CD4-positive, alpha-beta T cell treated with Interleukin-12 subunit alpha and Interleukin-12 subunit beta, for 1 hour (primary cell): Measurements from ENCODE around the gene KRT84.

Experiments used
- DNase-seq: peaks from one replicate; pipeline ENCODE4 v3.0.0-alpha.2; 2020

The KRT84 gene

GRCh38 chr12:52382854-52383253, 2.6 kb downstream of the KRT84 start:
- no peak for DNase-seq

DNA sequence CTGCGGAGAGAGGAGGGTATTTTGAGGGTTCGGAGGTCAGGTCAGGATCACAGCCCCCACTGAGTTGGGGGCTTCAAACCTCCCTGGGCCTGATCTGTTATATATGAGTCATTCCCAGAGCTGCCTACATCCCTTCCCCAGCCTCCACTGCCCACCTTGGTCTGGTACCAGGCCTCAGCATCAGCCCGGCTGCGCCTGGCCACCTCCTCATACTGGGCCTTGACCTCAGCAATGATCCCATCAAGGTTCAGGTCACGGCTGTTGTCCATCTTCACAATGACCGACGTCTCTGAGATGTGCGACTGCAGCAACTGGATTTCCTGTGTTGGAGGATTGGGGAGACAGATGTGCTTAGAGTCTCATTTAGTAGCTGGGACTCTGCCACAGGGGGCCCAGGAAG, 4.2 kb downstream of the KRT84 start:
- DNase-seq: no peak

DNA sequence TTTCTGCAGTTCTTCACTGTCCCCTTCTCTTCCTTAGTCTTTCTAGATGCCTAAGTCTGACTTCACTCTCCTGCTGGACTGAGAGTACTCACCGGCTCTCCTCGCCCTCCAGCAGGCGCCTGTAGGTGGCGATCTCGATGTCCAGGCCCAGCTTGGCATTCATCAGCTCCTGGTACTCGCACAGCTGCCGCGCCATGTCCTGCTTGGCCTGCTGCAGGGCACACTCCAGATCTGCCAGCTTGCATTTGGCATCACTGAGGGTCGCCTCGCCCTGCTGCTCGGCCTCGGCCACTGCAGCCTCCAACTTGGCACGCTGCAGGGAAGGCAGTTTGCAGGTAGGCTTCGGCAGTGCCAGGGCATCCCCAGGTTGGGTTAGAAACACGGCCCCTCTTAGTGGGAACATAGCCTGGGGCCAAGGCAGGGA, 5.2 kb downstream of the KRT84 start:
- DNase-seq: no peak

DNA sequence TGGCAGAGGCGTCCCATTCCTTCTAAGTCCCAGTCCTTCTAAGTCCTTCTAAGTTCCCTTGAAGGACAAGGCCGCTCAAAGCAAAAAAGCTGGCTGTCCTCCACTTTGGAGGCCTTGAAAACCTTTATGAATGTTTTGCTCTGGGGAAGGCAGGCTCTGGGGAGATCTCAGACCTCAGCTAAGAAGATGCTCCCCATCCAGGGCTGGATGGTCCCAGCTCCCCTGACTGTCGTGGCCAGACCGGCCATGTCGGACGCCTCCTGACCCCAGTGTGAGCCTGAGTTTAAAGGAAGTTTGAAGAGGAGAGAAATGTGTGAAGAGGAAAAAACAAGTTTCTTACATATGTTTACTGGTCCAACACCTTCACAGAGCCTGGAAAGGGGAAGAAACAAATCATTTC, 5.9 kb downstream of the KRT84 start:
- DNase-seq: no peak

GRCh38 chr12:52378091-52378490, 7.4 kb downstream of the KRT84 start:
- DNase-seq: no peak

DNA sequence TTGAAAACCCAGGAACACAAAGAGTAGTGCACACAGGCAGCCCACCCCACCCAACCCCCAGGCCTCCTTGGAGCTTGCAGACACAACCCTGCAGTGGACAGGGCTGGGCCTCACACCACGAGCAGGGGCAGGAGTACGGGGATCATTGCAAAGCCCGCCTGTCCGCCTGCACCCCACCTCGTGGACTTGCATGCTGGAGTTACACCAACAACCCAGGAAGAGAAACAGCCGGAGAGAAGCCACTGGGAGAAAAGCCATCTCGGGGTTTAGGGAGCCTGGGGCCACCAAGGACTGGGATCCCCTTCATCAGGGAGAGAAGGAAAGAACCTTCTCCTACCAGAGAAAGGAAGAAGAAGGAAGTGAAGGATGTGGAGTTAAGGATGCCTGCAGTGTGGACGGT, 8.2 kb downstream of the KRT84 start:
- no peak for DNase-seq

DNA sequence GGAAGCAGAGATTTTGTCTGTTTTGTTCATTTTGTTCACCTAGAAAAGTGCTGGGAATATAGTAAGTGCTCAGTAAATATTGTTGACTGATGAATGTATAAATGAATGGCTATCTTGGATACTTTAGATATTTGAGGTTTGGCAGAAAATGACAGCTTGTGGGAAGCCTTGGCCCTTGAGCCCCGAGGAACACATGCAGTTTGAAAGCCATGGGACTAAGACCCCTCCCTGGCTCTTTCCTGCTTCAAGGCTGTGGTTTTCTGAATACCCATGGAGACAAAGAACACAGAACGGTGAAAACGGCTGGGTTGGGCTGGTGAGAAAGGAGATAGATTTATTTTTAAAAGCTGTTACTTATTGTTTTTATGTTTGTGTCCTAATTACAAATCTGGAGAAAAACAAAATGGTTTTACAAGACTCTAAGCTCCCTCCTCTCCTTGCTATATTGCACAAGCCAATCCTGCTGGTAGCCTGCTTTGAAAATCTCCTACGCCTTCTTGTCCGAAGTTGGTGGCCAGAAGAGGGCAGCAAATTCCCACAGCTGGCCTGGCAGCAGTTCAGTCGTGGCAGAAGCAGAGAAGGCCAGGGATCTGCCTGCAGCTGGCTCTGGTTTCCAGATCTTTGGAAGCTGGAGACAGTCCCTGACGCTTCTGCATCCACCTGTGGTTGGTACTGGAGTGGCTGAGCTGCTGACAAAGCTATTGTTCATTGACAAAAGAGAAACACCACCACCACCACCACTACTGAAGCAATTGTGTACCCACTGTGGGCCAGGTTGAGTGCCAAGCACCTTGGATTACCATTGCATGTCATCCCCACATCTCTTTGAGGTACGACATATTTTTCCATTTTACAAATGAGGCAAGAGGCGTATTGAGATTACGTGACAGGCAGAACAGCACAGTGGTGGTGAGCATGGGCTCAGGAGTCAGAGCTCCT, 13.0 kb downstream of the KRT84 start:
- peak; percentile 47 for DNase-seq

DNA sequence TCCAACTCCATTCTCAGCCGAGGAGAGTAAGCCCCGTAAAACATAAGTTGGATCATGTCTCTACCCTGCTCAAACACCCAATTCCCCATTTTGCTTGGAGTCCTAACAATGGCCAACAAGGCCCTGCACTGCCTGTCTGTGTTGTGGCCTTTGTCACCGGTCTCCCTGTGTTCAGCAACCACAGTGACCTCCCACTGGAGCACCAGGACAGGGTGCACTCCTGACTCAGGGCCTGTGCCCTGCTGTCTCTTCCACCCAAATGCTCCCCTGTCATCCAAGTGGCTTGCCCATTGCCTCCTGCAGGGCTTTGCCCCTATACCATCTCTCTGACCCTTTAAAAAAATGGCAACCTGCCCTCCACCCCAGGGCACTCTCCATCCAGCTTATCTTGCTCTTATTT, 13.7 kb downstream of the KRT84 start:
- DNase-seq: no peak

DNA sequence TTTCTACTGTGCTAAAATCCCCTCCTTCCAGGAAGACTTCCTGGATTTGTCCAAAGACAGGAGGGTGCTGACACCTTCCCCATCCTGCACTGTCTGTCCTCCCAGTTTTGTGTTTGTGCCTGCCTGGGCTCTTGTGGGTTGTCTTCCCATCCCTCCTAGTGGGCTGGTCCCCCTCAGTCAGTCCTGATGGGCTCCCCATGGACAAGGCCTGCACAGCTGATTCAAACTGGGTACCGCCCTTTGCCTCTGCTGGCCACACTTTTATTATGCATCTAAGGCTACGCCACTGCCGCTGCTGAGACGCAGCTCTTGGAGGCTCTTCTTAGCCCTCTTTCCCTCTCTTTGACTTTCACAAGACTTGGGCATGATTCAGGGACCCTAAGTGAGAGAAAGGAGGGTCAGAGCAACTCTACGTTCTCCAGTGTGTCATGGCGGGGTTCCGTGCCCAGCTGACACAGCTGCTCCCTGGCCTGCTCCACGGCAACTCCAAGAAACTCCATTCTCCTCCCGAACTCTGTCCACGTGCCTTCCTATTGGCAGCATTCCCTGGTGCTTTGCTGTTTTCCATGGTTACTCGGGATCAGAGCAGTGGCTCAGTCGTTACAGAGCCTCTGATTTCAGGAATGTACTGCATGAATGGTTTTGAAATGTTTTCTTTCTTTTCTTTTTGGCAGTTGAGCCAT, 14.4 kb downstream of the KRT84 start:
- DNase-seq: no peak

DNA sequence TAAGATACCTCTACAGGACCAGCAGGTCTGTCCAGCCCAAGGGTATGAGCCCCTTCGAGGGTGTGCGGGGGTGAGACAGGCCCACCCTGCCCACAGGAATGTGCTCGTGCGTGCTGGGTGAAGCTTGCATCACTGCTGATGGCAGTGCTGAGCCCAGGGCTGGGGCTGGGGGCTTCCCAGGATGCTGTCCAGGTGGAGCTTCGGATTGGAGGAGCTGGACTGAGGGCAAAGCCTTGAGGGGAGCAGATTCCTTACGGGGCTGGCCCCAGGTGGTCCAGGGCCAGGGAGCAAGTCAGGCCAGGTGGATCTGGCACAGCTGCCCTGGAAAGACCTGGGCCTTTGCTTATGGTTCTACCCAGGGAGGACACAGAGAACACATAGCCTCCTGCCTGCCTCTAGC, 15.6 kb downstream of the KRT84 start:
- no peak for DNase-seq

DNA sequence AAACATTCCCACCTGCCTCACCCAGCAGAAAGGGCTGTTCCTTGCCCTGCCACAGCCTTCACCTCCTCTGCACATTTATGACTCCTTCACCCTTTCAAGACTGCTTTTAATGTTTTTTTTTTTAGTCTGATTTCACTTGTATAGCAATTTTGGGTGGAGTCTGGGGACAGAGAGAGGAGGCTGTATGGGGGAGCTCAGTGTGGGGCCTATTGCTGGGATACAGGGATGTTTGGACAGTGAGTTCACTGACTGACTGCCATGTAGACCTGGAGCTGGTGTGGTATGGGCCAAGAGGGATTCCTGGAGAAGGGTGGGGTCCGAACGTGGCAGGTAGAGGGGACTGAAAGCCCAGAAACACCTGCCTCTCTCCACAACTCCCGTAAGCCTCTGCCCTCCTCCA, 16.2 kb downstream of the KRT84 start:
- no peak for DNase-seq

- DNase-seq: no peak
Observed at GRCh38 chr12:52368508-52368907, 16.9 kb downstream of the KRT84 start.

GRCh38 chr12:52367876-52368275, 17.6 kb downstream of the KRT84 start:
- DNase-seq: no peak

DNA sequence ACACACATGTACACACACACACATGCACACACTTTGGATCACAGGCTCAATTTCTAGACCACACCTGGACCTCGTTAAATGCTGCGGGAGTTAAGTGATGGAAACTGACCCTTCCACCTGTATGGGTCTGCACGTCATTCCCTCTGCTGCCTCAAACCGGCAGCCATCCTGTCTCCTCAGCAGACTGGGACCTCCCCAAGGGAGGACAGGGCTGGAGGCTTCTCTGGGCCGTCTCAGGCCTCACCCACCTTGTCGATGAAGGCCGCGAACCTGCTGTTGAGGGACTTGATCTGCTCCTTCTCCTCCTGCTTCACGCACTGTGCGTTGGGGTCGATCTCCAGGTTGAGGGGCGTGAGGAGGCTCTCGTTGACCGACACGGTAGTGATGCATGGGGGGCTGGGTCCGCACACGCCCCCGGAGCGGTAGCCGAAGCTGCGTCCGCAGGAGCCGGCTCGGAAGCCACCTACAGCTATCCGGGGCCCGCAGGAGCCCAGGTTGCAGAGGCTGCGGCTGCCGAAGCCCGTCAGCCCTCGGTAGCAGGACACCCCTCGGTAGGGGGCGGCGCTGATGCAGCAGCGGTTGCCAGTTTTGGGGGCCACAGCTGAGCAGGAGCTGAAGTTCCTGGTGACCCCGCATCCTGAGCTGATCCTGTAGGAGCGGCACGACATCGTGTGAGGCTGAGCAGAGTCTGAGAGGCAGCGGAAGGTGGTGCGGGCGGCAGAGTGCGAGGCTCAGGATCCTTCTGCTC, 18.5 kb downstream of the KRT84 start, which contains the start of gene KRT85:
Gene KRT85, minus strand, starts transcription at position 744 of the 748 bp plus-strand sequence. Its CDS starts 76 bp downstream, at position 668.
- no peak for DNase-seq

GRCh38 chr12:52364901-52365489, 20.5 kb downstream of the KRT84 start:
- DNase-seq: no peak

DNA sequence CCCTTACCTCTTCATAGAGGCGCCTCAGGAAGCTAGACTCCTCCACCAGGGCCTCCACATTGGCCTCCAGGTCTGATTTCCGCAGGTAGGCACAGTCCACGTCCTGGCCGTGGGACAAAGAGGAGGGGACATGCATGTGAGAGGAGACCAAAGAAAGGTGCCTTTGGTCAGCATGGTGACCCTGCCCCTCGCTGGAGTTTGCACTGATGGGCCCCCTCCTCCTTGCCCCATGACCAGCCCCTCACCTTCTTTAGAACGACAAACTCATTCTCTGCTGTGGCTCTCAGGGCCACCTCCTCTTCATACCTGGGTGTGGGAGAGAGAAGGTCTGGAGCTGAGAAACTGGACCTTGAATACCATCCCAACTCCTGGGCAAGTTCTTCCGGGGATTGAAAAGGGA, 21.4 kb downstream of the KRT84 start:
- no peak for DNase-seq

- no peak for DNase-seq
Observed at GRCh38 chr12:52363111-52363679, 22.3 kb downstream of the KRT84 start.

DNA sequence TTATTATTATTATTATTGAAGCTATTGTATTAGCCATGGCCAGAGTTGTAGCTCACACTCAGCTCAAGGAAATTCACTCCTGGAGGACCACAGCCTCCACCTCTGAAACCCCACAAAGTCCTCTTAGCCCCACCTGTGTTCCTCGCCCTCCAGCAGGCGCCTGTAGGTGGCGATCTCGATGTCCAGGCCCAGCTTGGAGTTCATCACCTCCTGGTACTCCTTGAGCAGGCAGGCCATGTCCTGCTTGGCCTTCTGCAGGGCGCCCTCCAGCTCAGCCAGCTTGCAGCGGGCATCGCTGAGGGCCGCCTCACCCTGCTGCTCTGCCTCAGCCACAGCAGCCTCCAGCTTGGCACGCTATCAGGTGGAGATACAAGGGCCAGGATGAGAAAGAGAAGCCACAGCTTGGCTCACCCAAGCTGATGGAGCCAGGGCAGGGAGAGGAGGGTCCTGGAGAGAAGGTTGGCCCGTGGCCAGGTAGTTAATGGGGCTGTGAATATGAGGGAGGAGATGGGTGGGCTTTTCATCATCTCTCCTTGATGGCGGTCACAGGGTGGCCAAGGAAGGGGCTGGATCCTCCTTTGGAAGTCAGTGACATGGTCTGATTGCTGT, 23.2 kb downstream of the KRT84 start:
- no peak for DNase-seq

- DNase-seq: no peak
Observed at GRCh38 chr12:52361553-52361952, 23.9 kb downstream of the KRT84 start.

DNA sequence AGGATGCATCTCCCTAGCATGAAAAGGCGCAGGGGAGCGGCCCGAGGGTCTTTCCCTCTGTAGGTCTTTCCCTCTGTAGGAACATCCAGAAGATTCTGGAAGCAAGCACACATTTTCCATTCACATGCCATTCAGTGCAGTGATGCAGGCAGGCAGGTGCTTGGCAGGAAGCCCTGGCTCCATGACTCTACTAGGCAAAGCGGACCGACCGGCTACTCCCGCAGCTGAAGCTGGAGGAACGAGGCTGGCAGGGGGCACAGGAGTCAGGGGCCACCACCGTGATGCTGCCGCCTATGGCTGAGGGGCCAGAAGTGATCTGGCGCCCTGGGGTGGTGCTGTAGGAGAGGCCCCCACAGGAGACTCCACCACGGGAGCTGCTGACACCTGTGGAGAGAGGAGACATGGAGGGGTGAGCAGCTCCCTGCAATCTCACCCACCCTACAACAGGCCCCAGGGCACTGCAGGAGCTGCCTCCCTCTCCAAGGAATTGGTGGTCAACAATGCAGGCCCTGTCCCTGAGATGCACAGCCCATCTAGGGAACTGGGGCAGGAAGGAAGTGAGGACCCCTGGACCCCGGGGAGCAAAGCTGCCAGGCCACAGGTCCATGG, 24.7 kb downstream of the KRT84 start:
- DNase-seq: no peak

- DNase-seq: no peak
Observed at GRCh38 chr12:52360106-52360662, 25.3 kb downstream of the KRT84 start.
